HepG2 (cell line): ENCODE results near the gene SPTY2D1. TPM values are rescaled to one million over a fixed set of nuclear protein-coding genes. Genes with fewer than 3 reads are reported as not detected.

Experiments used
- ATAC-seq: fragments of 200-7000 bp; cut with Tn5 transposase; 3 replicates; pipeline ENCODE4 v1.9.1; 2020; ENCODE audit warnings: mild to moderate bottlenecking, moderate library complexity
- BruUV-seq: library from RNA; stranded (reverse); fragments of 400-500 nt; replicated peaks from 2 replicates; lab custom pipeline; 2021; lab: Mats Ljungman, UMichigan
- CTCF ChIA-PET: fragments of 300-600 bp; formaldehyde crosslinking; extraction: SDS; loops from one replicate; lab custom pipeline; 2021; ENCODE audit warnings: low total read pairs, inconsistent platforms, low intra/inter-chr PET ratio; lab: Yijun Ruan, JAX
- POLR2A ChIA-PET: fragments of 350-600 bp; sonication (Branson Sonifier 250); formaldehyde crosslinking; loops from one replicate; lab custom pipeline; 2020; ENCODE audit warnings: antibody characterized with exemption, inconsistent platforms; lab: Yijun Ruan, JAX
- DNase-seq: peaks from one replicate; pipeline ENCODE4 v3.0.0-alpha.2; 2015; ENCODE audit warnings: low spot score
- FAIRE-seq: peaks from 3 replicates; lab custom pipeline; 2011; peaks lifted over from hg19 to GRCh38; lab: Jason Lieb, UNC
- H2AFZ ChIP-seq: one replicate; pipeline ENCODE4 v1.6.1; 2011; ENCODE audit warnings: low read length, inconsistent platforms
- H3K27ac ChIP-seq: fragments of 300-600 bp; 3 replicates; pipeline ENCODE4 v1.8.0; 2011; ENCODE audit warnings: mixed run types, mild to moderate bottlenecking, mixed read lengths, low read length, inconsistent platforms; ENCODE audit not compliant: insufficient read depth; ENCODE audit errors: extremely low read length
- H3K27me3 ChIP-seq, 2 experiments: fragments of 200-600 bp in 1 of 2; 2 replicates in 1 of 2; 3 replicates in 1 of 2; pipeline versions ENCODE4 v1.6.0 to v1.8.0; 2011; ENCODE audit warnings: low read length in 2 of 2, mild to moderate bottlenecking in 2 of 2, moderate library complexity in 2 of 2, inconsistent platforms in 1 of 2; ENCODE audit not compliant: insufficient read depth in 2 of 2, control insufficient read depth in 1 of 2
- H3K36me3 ChIP-seq, 2 experiments: fragments of 200-600 bp in 1 of 2; replicated peaks in 1 of 2; 2 replicates in 1 of 2; 3 replicates in 1 of 2; pipeline versions ENCODE4 v1.5.1 to v1.8.0; 2011; ENCODE audit warnings: low read length in 2 of 2, inconsistent platforms in 1 of 2; ENCODE audit not compliant: insufficient read depth in 2 of 2, control insufficient read depth in 1 of 2
- H3K4me1 ChIP-seq: 2 replicates; pipeline ENCODE4 v1.5.1; 2012; ENCODE audit warnings: low read length, inconsistent platforms; ENCODE audit not compliant: insufficient read depth
- H3K4me2 ChIP-seq: 2 replicates; pipeline ENCODE4 v1.6.0; 2011; ENCODE audit warnings: low read depth, low read length, inconsistent platforms
- H3K4me3 ChIP-seq, 3 experiments: fragments of 200-600 bp in 1 of 3; sonication (generic), shearing (Covaris generic) in 1 of 3; replicated peaks in 1 of 3; 2 replicates each; pipeline ENCODE4 v1.5.1; 2011 to 2016; ENCODE audit warnings: low read length in 3 of 3, inconsistent platforms in 2 of 3, low read depth in 2 of 3, mild to moderate bottlenecking in 2 of 3, control low read depth in 1 of 3, mixed read lengths in 1 of 3; ENCODE audit not compliant: insufficient read depth in 1 of 3
- H3K79me2 ChIP-seq: one replicate; pipeline ENCODE4 v1.6.1; 2011; ENCODE audit warnings: low read length, inconsistent platforms; ENCODE audit not compliant: insufficient read depth
- H3K9ac ChIP-seq: 2 replicates; pipeline ENCODE4 v1.6.0; 2011; ENCODE audit warnings: mild to moderate bottlenecking, low read depth, low read length, inconsistent platforms; ENCODE audit not compliant: insufficient read depth
- H3K9me3 ChIP-seq: 2 replicates; pipeline ENCODE4 v1.5.1; 2012; ENCODE audit warnings: mild to moderate bottlenecking, low read length
- H4K20me1 ChIP-seq: 2 replicates; pipeline ENCODE4 v1.6.0; 2011; ENCODE audit warnings: inconsistent platforms, mild to moderate bottlenecking, low read length, moderate library complexity; ENCODE audit not compliant: insufficient read depth
- AGO1 ChIP-seq: fragments of 200-400 bp; formaldehyde crosslinking; IDR thresholded peaks from 2 replicates; pipeline ENCODE4 v1.6.1; 2017; ENCODE audit warnings: mild to moderate bottlenecking, low read depth, low read length, moderate library complexity; ENCODE audit not compliant: poor library complexity, severe bottlenecking
- ATRX ChIP-seq: sonication (generic); formaldehyde crosslinking; IDR thresholded peaks from 2 replicates; pipeline ENCODE4 v1.4.0; 2020; ENCODE audit warnings: missing genetic modification reagents, borderline replicate concordance
- ETV6 ChIP-seq: sonication (generic); formaldehyde crosslinking; conservative IDR thresholded peaks from 2 replicates; pipeline ENCODE4 v1.4.0; 2020; ENCODE audit warnings: missing genetic modification reagents
- GABPA ChIP-seq, 2 experiments: IDR thresholded peaks; 2 replicates each; pipeline ENCODE4 v1.6.1; 2011 to 2016; ENCODE audit warnings: low read depth in 2 of 2, low read length in 1 of 2, missing biosample characterization in 1 of 2, missing genetic modification characterization in 1 of 2
- MAFG ChIP-seq: sonication (generic); formaldehyde crosslinking; IDR thresholded peaks from 2 replicates; pipeline ENCODE4 v1.5.1; 2020; ENCODE audit warnings: mild to moderate bottlenecking, missing genetic modification reagents
- NCOA5 ChIP-seq: sonication (generic); formaldehyde crosslinking; IDR thresholded peaks from 2 replicates; pipeline ENCODE4 v1.4.0; 2020; ENCODE audit warnings: missing genetic modification reagents
- SATB2 ChIP-seq: sonication (generic); formaldehyde crosslinking; IDR thresholded peaks from 2 replicates; pipeline ENCODE4 v1.5.0; 2020; ENCODE audit warnings: missing genetic modification reagents
- SMARCE1 ChIP-seq: fragments of 450-650 bp; IDR thresholded peaks from 2 replicates; pipeline ENCODE4 v1.6.1; 2017; ENCODE audit warnings: borderline replicate concordance
- TEAD3 ChIP-seq: optimal IDR thresholded peaks from 2 replicates; pipeline ENCODE3; 2016; ENCODE audit warnings: borderline replicate concordance
- ZFY ChIP-seq: sonication (generic); formaldehyde crosslinking; IDR thresholded peaks from 2 replicates; pipeline ENCODE4 v1.4.0; 2020; ENCODE audit warnings: missing genetic modification reagents
- ZNF337 ChIP-seq: sonication (generic); formaldehyde crosslinking; IDR thresholded peaks from 2 replicates; pipeline ENCODE4 v1.5.1; 2020; ENCODE audit warnings: missing genetic modification reagents, low read depth, mild to moderate bottlenecking, borderline replicate concordance
- ZNF558 ChIP-seq: sonication (generic); formaldehyde crosslinking; IDR thresholded peaks from 2 replicates; pipeline ENCODE4 v1.9.0; 2022; ENCODE audit warnings: mild to moderate bottlenecking, missing genetic modification reagents, borderline replicate concordance
- ZNF563 ChIP-seq: sonication (generic); formaldehyde crosslinking; IDR thresholded peaks from 2 replicates; pipeline ENCODE4 v1.8.0; 2022; ENCODE audit warnings: mild to moderate bottlenecking, moderate library complexity, missing genetic modification reagents
- ZNF691 ChIP-seq: sonication (generic); formaldehyde crosslinking; IDR thresholded peaks from 2 replicates; pipeline ENCODE4 v1.4.0; 2020; ENCODE audit warnings: missing genetic modification reagents, low read depth, mild to moderate bottlenecking, borderline replicate concordance
- ZNF780A ChIP-seq: sonication (generic); formaldehyde crosslinking; IDR thresholded peaks from 2 replicates; pipeline ENCODE4 v1.8.0; 2022; ENCODE audit warnings: mild to moderate bottlenecking, missing genetic modification reagents, moderate library complexity
- WGBS: methylation state at CpG from one replicate; pipeline ENCODE4 v1.1.6; 2017; ENCODE audit warnings: low lambda C conversion rate; 5-methylcytosine and 5-hydroxymethylcytosine counted together
- in situ Hi-C: cut with HindIII; loops from 2 replicates; pipeline ENCODE4 v1.10.0; 2017; ENCODE audit warnings: low pct_unique_long_range_greater_than_20kb; ENCODE audit not compliant: extremely low pct_ligation_motif_present
- intact Hi-C: fragments of 100-400 bp; cut with micrococcal nuclease; formaldehyde crosslinking; loops from one replicate; pipeline ENCODE4 v1.10.0; 2022; ENCODE audit not compliant: unreplicated experiment
- polyA plus RNA-seq, 8 experiments: library from polyadenylated mRNA; depleted of rRNA in 3 of 8; stranded (reverse) in 7 of 8; unstranded in 1 of 8; fragments of >200 nt; fragmentation: Illumina TruSeq in 4 of 8; extraction: Trizol in 4 of 8; gene quantifications; 2 replicates each; pipeline versions ENCODE4 v1.2.1 to v1.2.3, GENCODE V29; 2011 to 2016; ENCODE audit warnings: low read depth in 4 of 8, missing spikeins in 1 of 8, mixed read lengths in 1 of 8; ENCODE audit not compliant: insufficient read depth in 1 of 8
- total RNA-seq, 5 experiments: library from RNA; depleted of rRNA; stranded (reverse); fragments of >200 nt; fragmentation: Illumina TruSeq; extraction: Trizol; gene quantifications; 2 replicates each; pipeline ENCODE4 v1.2.3, GENCODE V29; 2016; ENCODE audit warnings: low read depth in 1 of 5
- TF ChIP-seq, protein P1 (sequence below): sonication (generic); formaldehyde crosslinking; conservative IDR thresholded peaks from 2 replicates; pipeline ENCODE4 v1.4.0; 2020; ENCODE audit warnings: missing genetic modification reagents
- TF ChIP-seq, protein P2 (sequence below): sonication (generic); formaldehyde crosslinking; IDR thresholded peaks from 2 replicates; pipeline ENCODE4 v1.4.0; 2020; ENCODE audit warnings: mild to moderate bottlenecking, low read depth, missing genetic modification reagents
- TF ChIP-seq, protein P3 (sequence below): sonication (generic); formaldehyde crosslinking; IDR thresholded peaks from 2 replicates; pipeline ENCODE4 v1.4.0; 2020; ENCODE audit warnings: missing genetic modification reagents

SPTY2D1 gene
- total and polyA plus RNA-seq, 2 of the 13 experiments (the other 11 are each of a cell fraction or from before 2014, with no cell fraction given), result 6.9 to 14.8 TPM

DNA sequence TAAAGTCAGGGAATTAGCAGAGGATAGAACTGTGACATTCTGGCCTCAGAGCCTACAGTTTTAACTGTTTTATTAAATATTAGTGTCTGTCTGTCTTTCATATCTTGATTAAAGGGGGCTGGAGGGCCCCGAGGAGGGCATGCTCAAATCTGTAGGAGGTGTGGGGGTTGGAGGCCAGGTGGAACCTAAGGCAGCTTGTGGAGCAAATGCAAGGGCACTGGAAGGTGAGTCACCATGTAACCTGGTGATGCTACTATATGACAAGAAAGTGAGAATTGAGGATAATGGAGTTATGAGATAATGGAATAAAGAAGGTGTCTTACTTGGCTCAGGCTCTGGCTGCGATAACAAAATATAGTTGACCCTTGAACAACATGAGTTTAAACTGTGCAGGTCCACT is 37.1 kb upstream of the SPTY2D1 start:
- POLR2A ChIA-PET, result no interaction called here
- CTCF ChIA-PET, result no interaction called here
- TF ChIP-seq SATB2, result no peak
- TF ChIP-seq AGO1, result no peak
- TF ChIP-seq MAFG (CRISPR knock-in tag), result no peak
- no peak for TF ChIP-seq TEAD3 (CRISPR knock-in tag)
- TF ChIP-seq, protein P1, sequence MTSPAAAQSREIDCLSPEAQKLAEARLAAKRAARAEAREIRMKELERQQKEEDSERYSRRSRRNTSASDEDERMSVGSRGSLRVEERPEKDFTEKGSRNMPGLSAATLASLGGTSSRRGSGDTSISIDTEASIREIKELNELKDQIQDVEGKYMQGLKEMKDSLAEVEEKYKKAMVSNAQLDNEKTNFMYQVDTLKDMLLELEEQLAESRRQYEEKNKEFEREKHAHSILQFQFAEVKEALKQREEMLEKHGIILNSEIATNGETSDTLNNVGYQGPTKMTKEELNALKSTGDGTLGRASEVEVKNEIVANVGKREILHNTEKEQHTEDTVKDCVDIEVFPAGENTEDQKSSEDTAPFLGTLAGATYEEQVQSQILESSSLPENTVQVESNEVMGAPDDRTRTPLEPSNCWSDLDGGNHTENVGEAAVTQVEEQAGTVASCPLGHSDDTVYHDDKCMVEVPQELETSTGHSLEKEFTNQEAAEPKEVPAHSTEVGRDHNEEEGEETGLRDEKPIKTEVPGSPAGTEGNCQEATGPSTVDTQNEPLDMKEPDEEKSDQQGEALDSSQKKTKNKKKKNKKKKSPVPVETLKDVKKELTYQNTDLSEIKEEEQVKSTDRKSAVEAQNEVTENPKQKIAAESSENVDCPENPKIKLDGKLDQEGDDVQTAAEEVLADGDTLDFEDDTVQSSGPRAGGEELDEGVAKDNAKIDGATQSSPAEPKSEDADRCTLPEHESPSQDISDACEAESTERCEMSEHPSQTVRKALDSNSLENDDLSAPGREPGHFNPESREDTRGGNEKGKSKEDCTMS, result no peak
- TF ChIP-seq, protein P2, sequence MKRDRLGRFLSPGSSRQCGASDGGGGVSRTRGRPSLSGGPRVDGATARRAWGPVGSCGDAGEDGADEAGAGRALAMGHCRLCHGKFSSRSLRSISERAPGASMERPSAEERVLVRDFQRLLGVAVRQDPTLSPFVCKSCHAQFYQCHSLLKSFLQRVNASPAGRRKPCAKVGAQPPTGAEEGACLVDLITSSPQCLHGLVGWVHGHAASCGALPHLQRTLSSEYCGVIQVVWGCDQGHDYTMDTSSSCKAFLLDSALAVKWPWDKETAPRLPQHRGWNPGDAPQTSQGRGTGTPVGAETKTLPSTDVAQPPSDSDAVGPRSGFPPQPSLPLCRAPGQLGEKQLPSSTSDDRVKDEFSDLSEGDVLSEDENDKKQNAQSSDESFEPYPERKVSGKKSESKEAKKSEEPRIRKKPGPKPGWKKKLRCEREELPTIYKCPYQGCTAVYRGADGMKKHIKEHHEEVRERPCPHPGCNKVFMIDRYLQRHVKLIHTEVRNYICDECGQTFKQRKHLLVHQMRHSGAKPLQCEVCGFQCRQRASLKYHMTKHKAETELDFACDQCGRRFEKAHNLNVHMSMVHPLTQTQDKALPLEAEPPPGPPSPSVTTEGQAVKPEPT (CRISPR knock-in tag), result no peak
- TF ChIP-seq ZFY (CRISPR knock-in tag), result no peak
- TF ChIP-seq NCOA5 (CRISPR knock-in tag), result no peak
- TF ChIP-seq ATRX (CRISPR knock-in tag), result no peak
- TF ChIP-seq GABPA (IDR thresholded peaks at IDR 0.05; ENCODE audit: low read depth, low read length), result no peak
- TF ChIP-seq GABPA (CRISPR knock-in tag; IDR thresholded peaks at IDR 0.05; ENCODE audit: low read depth), result no peak
- no peak for TF ChIP-seq SMARCE1
- no peak for TF ChIP-seq ZNF563 (CRISPR knock-in tag)
- no peak for TF ChIP-seq ZNF691 (CRISPR knock-in tag)
- no peak for TF ChIP-seq ZNF558 (CRISPR knock-in tag)
- TF ChIP-seq ZNF780A (CRISPR knock-in tag), result no peak
- no peak for TF ChIP-seq ETV6
- TF ChIP-seq ZNF337 (CRISPR knock-in tag), result no peak
- TF ChIP-seq, protein P3, sequence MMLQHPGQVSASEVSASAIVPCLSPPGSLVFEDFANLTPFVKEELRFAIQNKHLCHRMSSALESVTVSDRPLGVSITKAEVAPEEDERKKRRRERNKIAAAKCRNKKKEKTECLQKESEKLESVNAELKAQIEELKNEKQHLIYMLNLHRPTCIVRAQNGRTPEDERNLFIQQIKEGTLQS, result no peak

More for the DNA sequence above, 37.1 kb upstream of the SPTY2D1 start:
- Histone ChIP-seq H3K27ac (no peak overlapping the region), H3K4me2 (no peak overlapping the region), H3K36me3 (no peaks in the 10 kb centered on the region), H2AFZ (no peak overlapping the region), H3K4me1 (peaks cover 22% of the 10 kb centered on the region), H3K27me3 (no peaks in the 10 kb centered on the region; a peak in 1 of 5 replicates), H3K9ac (no peak overlapping the region), H4K20me1 (no peaks in the 10 kb centered on the region), H3K9me3 (no peaks in the 10 kb centered on the region), H3K79me2 (no peaks in the 10 kb centered on the region), H3K4me3 (no peak overlapping the region)
- no peak for FAIRE-seq
- no TSS peak for BruUV-seq
- no peak for DNase-seq
- in situ Hi-C loops, result no loop called here
- intact Hi-C loops, result no loop called here
- no peak for ATAC-seq
- WGBS, result 46% methylated on average over 2 of the region's 2 CpGs
